ENCODE measurements around the gene BHLHE40. TPM values are rescaled to one million over a fixed set of nuclear protein-coding genes. Genes with fewer than 3 reads are reported as not detected.

The BHLHE40 gene
- polyA plus RNA-seq, 1 donor from 2014 or later = not detected

GRCh38 chr3:5017925-5018531 lies 38.8 kb downstream of the BHLHE40 start:
- H3K9me3 ChIP-seq (ENCODE audit: low read length) = no peaks in the 10 kb centered on the region
- no peaks in the 10 kb centered on the region for H3K27me3 ChIP-seq (ENCODE audit: insufficient read depth, low read depth, low read length)
- no peaks in the 10 kb centered on the region for H3K79me2 ChIP-seq (replicated peaks; ENCODE audit: insufficient read depth, low read length)
- H3K27ac ChIP-seq (ENCODE audit: low read length) = no peak overlapping the region
- no peaks in the 10 kb centered on the region for H3F3A ChIP-seq (ENCODE audit: insufficient read depth, low read length, poor library complexity, severe bottlenecking)
- no peaks in the 10 kb centered on the region for H3K9me2 ChIP-seq (ENCODE audit: insufficient read depth, low read length)
- no peak overlapping the region for H3K9ac ChIP-seq (ENCODE audit: low read length)
- H3K36me3 ChIP-seq (ENCODE audit: insufficient read depth, low read length) = no peaks in the 10 kb centered on the region
- TF ChIP-seq RAD21 (conservative IDR thresholded peaks at IDR 0.05) (no peak), POLR2AphosphoS5 (IDR thresholded peaks at IDR 0.05) (no peak), EZH2 (IDR thresholded peaks at IDR 0.05; ENCODE audit: borderline replicate concordance, insufficient read depth, low read length, poor library complexity, severe bottlenecking) (no peak)
- H3K4me3 ChIP-seq (ENCODE audit: low read length) = no peak overlapping the region
- H3K4me2 ChIP-seq (ENCODE audit: low read length) = no peak overlapping the region
- H4K20me1 ChIP-seq (ENCODE audit: insufficient read depth) = no peaks in the 10 kb centered on the region
- no peak overlapping the region for H2AFZ ChIP-seq (ENCODE audit: low read depth, low read length)

GRCh38 chr3:5019411-5020241 lies 40.4 kb downstream of the BHLHE40 start:
- H4K20me1 ChIP-seq (ENCODE audit: insufficient read depth) = no peaks in the 10 kb centered on the region
- H3K9me2 ChIP-seq (ENCODE audit: insufficient read depth, low read length) = no peaks in the 10 kb centered on the region
- H3K79me2 ChIP-seq (replicated peaks; ENCODE audit: insufficient read depth, low read length) = no peaks in the 10 kb centered on the region
- H3K36me3 ChIP-seq (ENCODE audit: insufficient read depth, low read length) = no peaks in the 10 kb centered on the region
- H3K4me3 ChIP-seq (ENCODE audit: low read length) = no peak overlapping the region
- H3K27ac ChIP-seq (ENCODE audit: low read length) = no peak overlapping the region
- no peaks in the 10 kb centered on the region for H3K27me3 ChIP-seq (ENCODE audit: insufficient read depth, low read depth, low read length)
- no peaks in the 10 kb centered on the region for H3F3A ChIP-seq (ENCODE audit: insufficient read depth, low read length, poor library complexity, severe bottlenecking)
- no peak for TF ChIP-seq TAF1 (IDR thresholded peaks at IDR 0.05; ENCODE audit: low read depth)
- TF ChIP-seq MXI1 (conservative IDR thresholded peaks at IDR 0.05; ENCODE audit: poor library complexity, severe bottlenecking) = no peak
- TF ChIP-seq REST (IDR thresholded peaks at IDR 0.05; ENCODE audit: borderline replicate concordance) = no peak
- no peak for TF ChIP-seq POLR2AphosphoS5 (IDR thresholded peaks at IDR 0.05)
- TF ChIP-seq CTCF (IDR thresholded peaks at IDR 0.05; ENCODE audit: poor library complexity, severe bottlenecking) = no peak
- TF ChIP-seq EZH2 (IDR thresholded peaks at IDR 0.05; ENCODE audit: borderline replicate concordance, insufficient read depth, low read length, poor library complexity, severe bottlenecking) = no peak
- no peak for TF ChIP-seq EP300 (conservative IDR thresholded peaks at IDR 0.05; ENCODE audit: poor library complexity, severe bottlenecking)
- no peak for TF ChIP-seq RAD21 (conservative IDR thresholded peaks at IDR 0.05)
- TF ChIP-seq SMC3 (conservative IDR thresholded peaks at IDR 0.05; ENCODE audit: poor library complexity) = no peak
- no peak overlapping the region for H3K4me2 ChIP-seq (ENCODE audit: low read length)
- H3K9ac ChIP-seq (ENCODE audit: low read length) = no peak overlapping the region
- H3K9me3 ChIP-seq (ENCODE audit: low read length) = no peaks in the 10 kb centered on the region
- H2AFZ ChIP-seq (ENCODE audit: low read depth, low read length) = no peak overlapping the region

Measured in neural cell (in vitro differentiated cells).